Measurements from ENCODE around the gene MYL7.

DNA sequence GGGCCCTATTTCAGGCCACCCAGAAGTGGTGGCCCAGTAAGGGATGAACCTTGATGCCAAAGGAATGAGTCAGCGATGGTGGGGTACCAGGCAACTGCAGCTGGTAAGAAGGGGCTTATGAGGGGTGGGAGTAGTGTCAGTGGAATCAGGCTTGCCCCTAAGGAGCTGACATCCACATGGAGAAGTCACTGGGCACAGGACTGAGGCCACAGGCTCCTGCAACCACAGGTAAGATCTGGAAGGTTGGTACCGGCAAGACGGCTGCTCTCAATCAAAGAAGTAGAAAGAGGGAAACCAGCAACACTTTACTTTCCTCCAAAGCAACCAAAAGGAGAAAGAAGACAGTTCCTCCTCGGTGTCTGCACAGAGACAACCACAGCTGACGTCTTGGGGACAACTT, 45.6 kb upstream of the MYL7 start:
- no peak for TF ChIP-seq CTCF (IDR thresholded peaks at IDR 0.05)
- TF ChIP-seq POLR2A (IDR thresholded peaks at IDR 0.05), result no peak

All from gastroesophageal sphincter (tissue), 3 donors.